ENCODE data around the gene INS.

GRCh38 chr11:2195756-2196088 lies 34.7 kb upstream of the INS start:
- TF ChIP-seq CTCF (IDR thresholded peaks at IDR 0.05) (no peak), POLR2A (IDR thresholded peaks at IDR 0.05) (no peak), EP300 (IDR thresholded peaks at IDR 0.05) (no peak)
